Airway epithelial cell (primary cell): ENCODE results near the gene CARM1. TPM values are rescaled to one million over a fixed set of nuclear protein-coding genes. Genes with fewer than 3 reads are reported as not detected.

ENCODE experiments used
- total RNA-seq: library from RNA; depleted of rRNA; stranded (reverse); fragments of >200 nt; gene quantifications from 2 replicates; pipeline ENCODE4 v1.2.3, GENCODE V29; 2015

CARM1 gene
- total RNA-seq: 30.8 and 47.0 TPM in 2 replicates

GRCh38 chr19:10870955-10871603 is at the start of gene CARM1:
Gene CARM1 (plus strand): TSS chr19:10871553. CDS start chr19:10871703, 150 bp downstream.

GRCh38 chr19:10835754-10836478 is 35.4 kb upstream of the CARM1 start, which contains the start of gene TMED1:
Gene TMED1 (minus strand): TSS chr19:10836212. CDS start chr19:10836191, 21 bp downstream.

GRCh38 chr19:10848230-10848856 is 23.0 kb upstream of the CARM1 start, which contains the start of gene C19orf38:
Gene C19orf38 (plus strand): TSS chr19:10848415. CDS start chr19:10848509, 94 bp downstream.

DNA sequence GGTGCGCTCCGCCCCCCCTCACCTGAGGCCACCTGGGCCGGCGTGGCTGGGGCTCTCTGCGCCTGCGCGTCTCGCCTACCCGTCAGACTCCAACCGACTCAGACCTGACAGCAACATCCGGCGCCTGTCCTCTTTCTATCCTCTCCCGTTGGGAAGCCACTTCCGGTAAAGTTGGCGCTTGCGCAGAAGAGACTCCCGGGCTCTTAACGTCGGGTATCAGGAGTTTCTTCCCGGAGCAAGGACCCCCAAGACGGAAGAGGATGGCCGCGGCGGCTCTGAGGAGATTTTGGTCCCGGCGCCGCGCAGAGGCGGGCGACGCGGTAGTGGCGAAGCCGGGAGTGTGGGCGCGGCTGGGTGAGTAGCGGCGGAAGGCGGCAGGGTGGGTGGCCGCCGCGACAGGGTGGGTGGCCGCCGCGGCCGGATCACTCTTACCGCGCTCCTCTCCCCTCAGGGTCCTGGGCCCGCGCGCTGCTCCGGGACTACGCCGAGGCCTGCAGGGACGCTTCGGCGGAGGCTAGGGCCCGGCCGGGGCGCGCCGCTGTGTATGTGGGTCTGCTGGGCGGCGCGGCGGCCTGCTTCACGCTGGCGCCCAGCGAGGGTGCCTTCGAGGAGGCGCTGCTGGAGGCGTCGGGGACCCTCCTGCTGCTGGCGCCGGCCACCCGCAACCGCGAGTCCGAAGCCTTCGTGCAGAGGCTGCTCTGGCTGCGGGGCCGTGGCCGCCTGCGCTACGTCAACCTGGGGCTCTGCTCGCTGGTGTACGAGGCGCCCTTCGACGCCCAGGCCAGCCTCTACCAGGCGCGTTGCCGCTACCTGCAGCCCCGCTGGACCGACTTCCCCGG is 57.4 kb downstream of the CARM1 start, which contains the start of the genes TIMM29 and YIPF2:
TIMM29 (plus strand) TSS at position 249 of the 839 bp plus-strand sequence; CDS start at position 261, 12 bp downstream.
YIPF2 (minus strand) TSS at position 77 of the 839 bp plus-strand sequence. CDS start 229 bp downstream, outside the sequence.

GRCh38 chr19:10960314-10961072 is 89.1 kb downstream of the CARM1 start, which contains the start of gene SMARCA4:
Gene SMARCA4 (plus strand): TSS chr19:10961030. CDS start chr19:10984152, 23,122 bp downstream.

Other genes with a start within 250 kb of the CARM1 start
- 87.7 and 95.3 TPM in 2 replicates for gene SLC44A2, start 246.0 kb upstream of the CARM1 start, total RNA-seq
- gene ILF3, start 217.2 kb upstream of the CARM1 start, total RNA-seq: 118 and 141 TPM in 2 replicates
- 19.0 and 21.8 TPM in 2 replicates for gene QTRT1, start 170.1 kb upstream of the CARM1 start, total RNA-seq
- 75.2 and 86.7 TPM in 2 replicates for gene DNM2, start 153.5 kb upstream of the CARM1 start, total RNA-seq
- gene TMED1, start 35.3 kb upstream of the CARM1 start, total RNA-seq: 47.3 and 53.1 TPM in 2 replicates
- not detected in 2 replicates for gene C19orf38, start 23.1 kb upstream of the CARM1 start, total RNA-seq
- gene YIPF2, start 57.1 kb downstream of the CARM1 start, total RNA-seq: 64.7 and 93.9 TPM in 2 replicates
- gene TIMM29, start 57.3 kb downstream of the CARM1 start, total RNA-seq: 36.9 and 40.2 TPM in 2 replicates
- 140 and 170 TPM in 2 replicates for gene SMARCA4, start 89.5 kb downstream of the CARM1 start, total RNA-seq
- 253 and 278 TPM in 2 replicates for gene LDLR, start 217.9 kb downstream of the CARM1 start, total RNA-seq